Lower leg skin (tissue), 3 donors: ENCODE results near the gene OTUB1.

ENCODE experiments used
- POLR2A ChIP-seq, 2 donors: fragments of 450-650 bp; IDR thresholded peaks; one replicate each; pipeline ENCODE4 v1.6.1; 2016 to 2017; ENCODE audit warnings: antibody characterized with exemption in 2 of 2, mild to moderate bottlenecking in 1 of 2, moderate library complexity in 1 of 2
- TF ChIP-seq, protein P1 (sequence below), 3 donors: fragments of 450-650 bp; IDR thresholded peaks; one replicate each; pipeline ENCODE4 v1.5.1; 2016; ENCODE audit warnings: antibody characterized with exemption in 3 of 3, mild to moderate bottlenecking in 3 of 3, moderate library complexity in 2 of 3

DNA sequence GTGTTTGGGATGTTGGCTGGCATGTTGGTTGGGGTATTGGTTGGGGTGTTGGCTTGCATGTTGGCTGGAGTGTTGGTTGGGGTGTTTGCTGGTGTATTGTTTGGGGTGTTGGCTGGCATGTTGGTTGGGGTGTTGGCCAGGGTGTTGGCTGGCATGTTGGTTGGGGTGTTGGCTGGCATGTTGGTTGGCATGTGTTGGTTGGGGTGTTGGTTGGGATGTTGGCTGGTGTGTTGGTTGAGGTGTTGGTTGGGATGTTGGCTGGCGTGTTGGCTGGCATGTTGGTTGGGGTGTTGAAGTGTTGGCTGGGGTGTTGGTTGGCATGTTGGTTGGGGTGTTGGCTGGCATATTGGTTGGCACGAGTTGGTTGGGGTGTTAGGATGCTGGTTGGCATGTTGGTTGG lies 24.5 kb downstream of the OTUB1 start:
- TF ChIP-seq, protein P1, sequence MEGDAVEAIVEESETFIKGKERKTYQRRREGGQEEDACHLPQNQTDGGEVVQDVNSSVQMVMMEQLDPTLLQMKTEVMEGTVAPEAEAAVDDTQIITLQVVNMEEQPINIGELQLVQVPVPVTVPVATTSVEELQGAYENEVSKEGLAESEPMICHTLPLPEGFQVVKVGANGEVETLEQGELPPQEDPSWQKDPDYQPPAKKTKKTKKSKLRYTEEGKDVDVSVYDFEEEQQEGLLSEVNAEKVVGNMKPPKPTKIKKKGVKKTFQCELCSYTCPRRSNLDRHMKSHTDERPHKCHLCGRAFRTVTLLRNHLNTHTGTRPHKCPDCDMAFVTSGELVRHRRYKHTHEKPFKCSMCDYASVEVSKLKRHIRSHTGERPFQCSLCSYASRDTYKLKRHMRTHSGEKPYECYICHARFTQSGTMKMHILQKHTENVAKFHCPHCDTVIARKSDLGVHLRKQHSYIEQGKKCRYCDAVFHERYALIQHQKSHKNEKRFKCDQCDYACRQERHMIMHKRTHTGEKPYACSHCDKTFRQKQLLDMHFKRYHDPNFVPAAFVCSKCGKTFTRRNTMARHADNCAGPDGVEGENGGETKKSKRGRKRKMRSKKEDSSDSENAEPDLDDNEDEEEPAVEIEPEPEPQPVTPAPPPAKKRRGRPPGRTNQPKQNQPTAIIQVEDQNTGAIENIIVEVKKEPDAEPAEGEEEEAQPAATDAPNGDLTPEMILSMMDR (IDR thresholded peaks at IDR 0.05), result no peak
- no peak for TF ChIP-seq POLR2A (IDR thresholded peaks at IDR 0.05)
